Measurements from ENCODE around the gene ONECUT3. TPM values are rescaled to one million over a fixed set of nuclear protein-coding genes. Genes with fewer than 3 reads are reported as not detected.

Gene ONECUT3
- total and polyA plus RNA-seq, 2 of the 4 experiments (the other 2 are of a cell fraction): not detected

DNA sequence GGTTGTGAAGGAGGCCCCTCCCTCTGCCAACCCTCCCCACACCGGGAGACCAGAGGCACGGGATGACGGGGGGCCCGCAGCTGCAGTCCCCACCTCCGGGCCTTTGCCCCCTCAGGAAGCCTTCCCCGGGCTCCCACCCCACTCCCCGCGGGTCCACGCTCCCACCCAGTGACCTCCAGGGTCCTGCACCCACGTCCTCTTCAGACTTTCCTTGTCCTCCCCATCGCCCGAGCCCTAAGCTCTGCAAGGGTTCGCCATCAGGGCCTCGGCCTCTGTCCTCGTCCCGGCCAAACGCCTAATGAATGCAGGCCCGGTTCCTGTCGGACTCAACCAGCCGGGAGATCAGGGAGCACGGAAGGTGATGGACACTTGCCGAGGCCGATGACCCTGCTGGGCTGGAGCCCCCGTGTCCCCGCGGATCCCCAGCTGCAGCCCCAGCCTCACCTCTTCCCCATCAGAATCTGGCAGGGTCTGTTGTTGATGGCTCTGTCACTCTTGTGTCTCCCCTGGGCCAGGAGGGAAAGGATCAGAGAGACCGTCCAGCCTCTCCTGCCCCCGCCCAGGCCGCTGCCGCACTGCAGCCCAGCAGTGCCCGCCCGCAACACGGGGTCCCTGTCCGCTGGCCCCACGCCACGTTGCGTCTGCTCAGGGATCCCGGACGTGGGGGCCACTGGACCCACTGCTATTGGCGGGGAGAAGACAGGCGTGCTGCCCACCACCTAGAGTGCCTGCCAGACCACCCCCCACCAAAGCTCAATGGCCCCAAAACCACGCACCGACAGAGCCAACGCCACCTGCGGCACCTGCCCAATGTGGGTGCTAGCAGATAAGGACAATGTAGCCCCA lies 53.1 kb downstream of the ONECUT3 start:
- no TSS peak for BruUV-seq (replicated peaks)
- Histone ChIP-seq H3K4ac (ENCODE audit: low read depth, low read length) (no peak overlapping the region), H2BK120ac (ENCODE audit: low read depth, low read length) (no peak overlapping the region), H3K23ac (ENCODE audit: low read depth, low read length) (no peak overlapping the region), H3K27me3 (ENCODE audit: control insufficient read depth, insufficient read depth, low read length) (no peaks in the 10 kb centered on the region), H2AK5ac (ENCODE audit: low read depth, low read length) (no peak overlapping the region), H2BK5ac (ENCODE audit: low read depth, low read length, poor library complexity, severe bottlenecking) (no peak overlapping the region), H2BK15ac (ENCODE audit: low read depth, low read length) (no peak overlapping the region), H3K9ac (ENCODE audit: low read depth, low read length) (no peak overlapping the region), H4K20me1 (ENCODE audit: insufficient read depth, low read length) (no peaks in the 10 kb centered on the region), H3K79me1 (ENCODE audit: low read depth in 1 of 2, low read length in 2 of 2) (peaks cover 0 to 1% of the 10 kb centered on the region in 2 experiments; a peak in 1 of 4 replicates), H3K36me3 (ENCODE audit: control insufficient read depth, insufficient read depth, low read length) (peaks cover 17% of the 10 kb centered on the region), H2BK20ac (ENCODE audit: low read depth, low read length) (no peak overlapping the region), H2AK9ac (replicated peaks; ENCODE audit: low read depth, low read length, poor library complexity) (no peak overlapping the region), H3K9me3 (ENCODE audit: control insufficient read depth, insufficient read depth, low read length) (no peaks in the 10 kb centered on the region), H3K4me2 (ENCODE audit: low read depth, low read length) (no peak overlapping the region), H3K4me3 (ENCODE audit: insufficient read depth, low read depth, low read length) (no peak overlapping the region), H3K4me1 (ENCODE audit: control insufficient read depth, insufficient read depth, low read length) (peaks cover 1% of the 10 kb centered on the region), H3K27ac (ENCODE audit: insufficient read depth, low read length) (no peak overlapping the region), H2AFZ (replicated peaks; ENCODE audit: low read length, poor library complexity) (no peak overlapping the region), H3K56ac (ENCODE audit: extremely low read depth, insufficient read depth, low read length) (no peak overlapping the region), H4K5ac (ENCODE audit: low read depth, low read length) (no peak overlapping the region), H4K8ac (ENCODE audit: low read depth in 2 of 2, low read length in 2 of 2) (no peak overlapping the region), H3K14ac (replicated peaks; ENCODE audit: low read depth, low read length) (no peak overlapping the region), H3K9me1 (ENCODE audit: insufficient read depth, low read length) (peaks cover 1% of the 10 kb centered on the region; the same call in 1 of the 2 replicates), H3K18ac (ENCODE audit: low read depth, low read length) (no peak overlapping the region), H4K91ac (ENCODE audit: insufficient read depth, low read depth, low read length) (no peak overlapping the region)
- WGBS, 2 experiments (ENCODE audit: extremely low coverage in 2 of 2, insufficient read length in 1 of 2): 79% methylated on average over 30 of the region's 45 CpGs; no CpG with 5 or more reads in 1 of the 2 experiments
- ChIA-PET CTCF (no interaction called here), POLR2A (ENCODE audit: unreplicated experiment) (no interaction called here)
- intact Hi-C loops (cut with micrococcal nuclease): no loop called here
- no peak for DNase-seq
- in situ Hi-C loops (cut with MboI; ENCODE audit: low sequenced_read_pairs): no loop called here
- no peak for ATAC-seq (ENCODE audit: low read depth)
- dilution Hi-C loops (cut with HindIII; ENCODE audit: low sequenced_read_pairs, unreplicated experiment): no loop called here
- no peak for TF ChIP-seq FOS (IDR thresholded peaks at IDR 0.05; ENCODE audit: low read depth, low read length)
- no peak for TF ChIP-seq ELK1 (IDR thresholded peaks at IDR 0.05; ENCODE audit: borderline replicate concordance, low read depth, low read length)
- TF ChIP-seq SMC3 (IDR thresholded peaks at IDR 0.05; ENCODE audit: low read depth, low read length): no peak
- TF ChIP-seq POLR2A (IDR thresholded peaks at IDR 0.05; ENCODE audit: low read depth, low read length): no peak
- no peak for TF ChIP-seq CEBPB (IDR thresholded peaks at IDR 0.05; ENCODE audit: low read depth, low read length)
- TF ChIP-seq, protein P1, sequence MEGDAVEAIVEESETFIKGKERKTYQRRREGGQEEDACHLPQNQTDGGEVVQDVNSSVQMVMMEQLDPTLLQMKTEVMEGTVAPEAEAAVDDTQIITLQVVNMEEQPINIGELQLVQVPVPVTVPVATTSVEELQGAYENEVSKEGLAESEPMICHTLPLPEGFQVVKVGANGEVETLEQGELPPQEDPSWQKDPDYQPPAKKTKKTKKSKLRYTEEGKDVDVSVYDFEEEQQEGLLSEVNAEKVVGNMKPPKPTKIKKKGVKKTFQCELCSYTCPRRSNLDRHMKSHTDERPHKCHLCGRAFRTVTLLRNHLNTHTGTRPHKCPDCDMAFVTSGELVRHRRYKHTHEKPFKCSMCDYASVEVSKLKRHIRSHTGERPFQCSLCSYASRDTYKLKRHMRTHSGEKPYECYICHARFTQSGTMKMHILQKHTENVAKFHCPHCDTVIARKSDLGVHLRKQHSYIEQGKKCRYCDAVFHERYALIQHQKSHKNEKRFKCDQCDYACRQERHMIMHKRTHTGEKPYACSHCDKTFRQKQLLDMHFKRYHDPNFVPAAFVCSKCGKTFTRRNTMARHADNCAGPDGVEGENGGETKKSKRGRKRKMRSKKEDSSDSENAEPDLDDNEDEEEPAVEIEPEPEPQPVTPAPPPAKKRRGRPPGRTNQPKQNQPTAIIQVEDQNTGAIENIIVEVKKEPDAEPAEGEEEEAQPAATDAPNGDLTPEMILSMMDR (conservative IDR thresholded peaks at IDR 0.05; ENCODE audit: low read depth, low read length): no peak
- TF ChIP-seq MAZ (IDR thresholded peaks at IDR 0.05; ENCODE audit: borderline replicate concordance, low read depth, low read length): no peak
- TF ChIP-seq USF2 (IDR thresholded peaks at IDR 0.05; ENCODE audit: low read depth, low read length): no peak
- TF ChIP-seq RAD21 (IDR thresholded peaks at IDR 0.05; ENCODE audit: low read length): no peak
- no peak for TF ChIP-seq MXI1 (IDR thresholded peaks at IDR 0.05; ENCODE audit: borderline replicate concordance, low read depth, low read length)
- no peak for TF ChIP-seq NFE2L2 (IDR thresholded peaks at IDR 0.05; ENCODE audit: low read depth, low read length)
- TF ChIP-seq BHLHE40 (IDR thresholded peaks at IDR 0.05; ENCODE audit: low read depth, low read length): no peak
- no peak for TF ChIP-seq MAFK (IDR thresholded peaks at IDR 0.05; ENCODE audit: low read depth, low read length)
- no peak for TF ChIP-seq CHD1 (IDR thresholded peaks at IDR 0.05; ENCODE audit: low read depth, low read length)
- TF ChIP-seq RCOR1 (IDR thresholded peaks at IDR 0.05; ENCODE audit: insufficient replicate concordance, low read length): no peak
